ENCODE data around the gene CAMTA1.

GRCh38 chr1:7295946-7296345 lies 510.7 kb downstream of the CAMTA1 start:
- no peak for TF ChIP-seq CTCF (IDR thresholded peaks at IDR 0.05)
- TF ChIP-seq POLR2AphosphoS5 (IDR thresholded peaks at IDR 0.05): no peak
- no peak for TF ChIP-seq POLR2A (IDR thresholded peaks at IDR 0.05)

All from stomach (tissue), 4 donors.